HCT116 (cell line): ENCODE results near the gene PFKFB3. TPM values are rescaled to one million over a fixed set of nuclear protein-coding genes. Genes with fewer than 3 reads are reported as not detected.

Experiments used
- ATAC-seq: fragments of 200-7000 bp; cut with Tn5 transposase; 2 replicates; pipeline ENCODE4 v1.9.1; 2020; ENCODE audit warnings: mild to moderate bottlenecking, moderate library complexity
- BruUV-seq: library from RNA; stranded (reverse); fragments of 400-500 nt; replicated peaks from 2 replicates; lab custom pipeline; 2021; lab: Mats Ljungman, UMichigan
- CTCF ChIA-PET: fragments of 300-600 bp; sonication (Branson Sonifier 250); formaldehyde crosslinking; loops from one replicate; lab custom pipeline; 2021; ENCODE audit warnings: antibody characterized with exemption; lab: Charles Lee
- POLR2A ChIA-PET: fragments of 300-600, 350-600 bp; sonication (Branson Sonifier 250); formaldehyde crosslinking; loops from one replicate; lab custom pipeline; 2021; ENCODE audit warnings: antibody characterized with exemption; lab: Charles Lee
- RAD21 ChIA-PET, 2 experiments: fragments of 300-600 bp; sonication (Branson Sonifier 250); formaldehyde crosslinking; loops; one replicate each; lab custom pipeline; 2023; ENCODE audit warnings: low total read pairs in 2 of 2; ENCODE audit not compliant: uncharacterized antibody in 2 of 2, unreplicated experiment in 2 of 2, low non-redundant PET in 1 of 2; lab: Charles Lee
- DNase-seq: peaks from one replicate; pipeline ENCODE4 v3.0.0-alpha.2; 2010; ENCODE audit warnings: low read depth, low spot score
- H2AFZ ChIP-seq: fragments of 200-600 bp; shearing (Covaris generic), sonication (generic); 2 replicates; pipeline ENCODE4 v1.6.1; 2017; ENCODE audit warnings: low read depth, mixed run types, mixed read lengths, antibody characterized with exemption, low read length; ENCODE audit not compliant: poor library complexity, severe bottlenecking
- H3K27ac ChIP-seq: 2 replicates; pipeline ENCODE4 v1.5.1; 2012; ENCODE audit warnings: low read depth, low read length
- H3K27me3 ChIP-seq: fragments of 200-600 bp; sonication (generic); 2 replicates; pipeline ENCODE4 v1.6.1; 2016; ENCODE audit warnings: mixed run types, low read length, mixed read lengths; ENCODE audit not compliant: insufficient read depth
- H3K36me3 ChIP-seq, 2 experiments: fragments of 200-500 bp in 1 of 2; fragments of 200-600 bp in 1 of 2; sonication (Bioruptor generic) in 1 of 2; sonication (generic) in 1 of 2; 2 replicates each; pipeline versions ENCODE4 v1.5.1 to v1.6.1; 2014 to 2016; ENCODE audit warnings: low read length in 2 of 2, inconsistent platforms in 1 of 2, mixed read lengths in 1 of 2, mixed run types in 1 of 2; ENCODE audit not compliant: insufficient read depth in 2 of 2, control insufficient read depth in 1 of 2
- H3K4me1 ChIP-seq, 2 experiments: fragments of 200-600 bp in 1 of 2; sonication (generic) in 1 of 2; 2 replicates each; pipeline versions ENCODE4 v1.5.1 to v1.6.1; 2012 to 2017; ENCODE audit warnings: low read length in 2 of 2, inconsistent platforms in 1 of 2, mild to moderate bottlenecking in 1 of 2, mixed read lengths in 1 of 2, mixed run types in 1 of 2, moderate library complexity in 1 of 2; ENCODE audit not compliant: insufficient read depth in 2 of 2, control insufficient read depth in 1 of 2
- H3K4me2 ChIP-seq: fragments of 200-600 bp; sonication (generic); 2 replicates; pipeline ENCODE4 v1.6.1; 2017; ENCODE audit warnings: mixed run types, low read length, mixed read lengths
- H3K4me3 ChIP-seq, 2 experiments: fragments of 200-600 bp in 1 of 2; sonication (generic) in 1 of 2; replicated peaks in 1 of 2; 2 replicates each; pipeline ENCODE4 v1.5.1; 2011 to 2016; ENCODE audit warnings: low read length in 2 of 2, control low read depth in 1 of 2, low read depth in 1 of 2, mild to moderate bottlenecking in 1 of 2, mixed read lengths in 1 of 2, mixed run types in 1 of 2
- H3K79me2 ChIP-seq: fragments of 200-600 bp; sonication (generic); 2 replicates; pipeline ENCODE4 v1.6.1; 2017; ENCODE audit warnings: mild to moderate bottlenecking, mixed run types, low read length, moderate library complexity, mixed read lengths; ENCODE audit not compliant: insufficient read depth
- H3K9ac ChIP-seq: fragments of 200-600 bp; sonication (generic); 2 replicates; pipeline ENCODE4 v1.6.1; 2016; ENCODE audit warnings: low read length, mixed read lengths
- H3K9me2 ChIP-seq: fragments of 200-600 bp; sonication (generic), shearing (Covaris generic); 2 replicates; pipeline ENCODE4 v1.6.1; 2017; ENCODE audit warnings: mixed run types, mild to moderate bottlenecking, moderate library complexity; ENCODE audit not compliant: insufficient read depth
- H3K9me3 ChIP-seq, 2 experiments: fragments of 200-500 bp in 1 of 2; fragments of 200-600 bp in 1 of 2; sonication (Bioruptor generic) in 1 of 2; sonication (generic) in 1 of 2; 2 replicates each; pipeline ENCODE4 v1.6.1; 2014 to 2017; ENCODE audit warnings: low read length in 2 of 2, mixed read lengths in 2 of 2, inconsistent platforms in 1 of 2, low read depth in 1 of 2, mild to moderate bottlenecking in 1 of 2, mixed run types in 1 of 2, moderate library complexity in 1 of 2; ENCODE audit not compliant: control insufficient read depth in 1 of 2, insufficient read depth in 1 of 2
- H4K20me1 ChIP-seq: fragments of 200-600 bp; sonication (generic), shearing (Covaris generic); 2 replicates; pipeline ENCODE4 v1.6.1; 2017; ENCODE audit warnings: mixed run types, mild to moderate bottlenecking, moderate library complexity; ENCODE audit not compliant: insufficient read depth
- CBX3 ChIP-seq: IDR thresholded peaks from 2 replicates; pipeline ENCODE4 v1.6.1; 2012; ENCODE audit warnings: low read depth
- FOSL1 ChIP-seq: IDR thresholded peaks from 2 replicates; pipeline ENCODE4 v1.6.1; 2012; ENCODE audit warnings: low read depth
- JUND ChIP-seq: IDR thresholded peaks from 2 replicates; pipeline ENCODE4 v1.6.1; 2012
- POLR2AphosphoS5 ChIP-seq: IDR thresholded peaks from 2 replicates; pipeline ENCODE4 v1.6.1; 2011; ENCODE audit warnings: mild to moderate bottlenecking, low read depth, low read length, moderate library complexity
- RAD21 ChIP-seq: IDR thresholded peaks from 2 replicates; pipeline ENCODE4 v1.6.1; 2012; ENCODE audit warnings: low read depth, mild to moderate bottlenecking
- SIN3A ChIP-seq: IDR thresholded peaks from 2 replicates; pipeline ENCODE4 v1.6.1; 2012; ENCODE audit warnings: low read depth
- TCF7L2 ChIP-seq: IDR thresholded peaks from 2 replicates; pipeline ENCODE4 v1.7.0; 2011; ENCODE audit warnings: borderline replicate concordance, inconsistent platforms; ENCODE audit not compliant: insufficient read depth, insufficient read length; ENCODE audit errors: extremely low read depth
- YY1 ChIP-seq: IDR thresholded peaks from 2 replicates; pipeline ENCODE4 v1.6.1; 2011; ENCODE audit warnings: low read length, low read depth, moderate library complexity, mild to moderate bottlenecking; ENCODE audit not compliant: insufficient replicate concordance; ENCODE audit errors: extremely low read depth
- ZFX ChIP-seq: fragments of 450-650 bp; IDR thresholded peaks from 2 replicates; pipeline ENCODE4 v1.6.1; 2017
- ZNF274 ChIP-seq: fragments of 200-500 bp; sonication (Bioruptor generic); IDR thresholded peaks from 2 replicates; pipeline ENCODE4 v1.6.1; 2014; ENCODE audit warnings: mild to moderate bottlenecking, low read depth, low read length, inconsistent platforms
- intact Hi-C: fragments of 100-400 bp; cut with micrococcal nuclease; formaldehyde crosslinking; loops from 2 replicates; pipeline ENCODE4 v1.10.0; 2022
- total RNA-seq: library from RNA; stranded (reverse); gene quantifications from one replicate; pipeline ENCODE4 v1.2.1, GENCODE V29; 2021; ENCODE audit not compliant: unreplicated experiment
- TF ChIP-seq, protein P1 (sequence below): IDR thresholded peaks from 2 replicates; pipeline ENCODE4 v1.6.1; 2012; ENCODE audit warnings: low read depth

Gene PFKFB3
- total RNA-seq, 1 experiment from 2014 or later, result 50.8 TPM

DNA sequence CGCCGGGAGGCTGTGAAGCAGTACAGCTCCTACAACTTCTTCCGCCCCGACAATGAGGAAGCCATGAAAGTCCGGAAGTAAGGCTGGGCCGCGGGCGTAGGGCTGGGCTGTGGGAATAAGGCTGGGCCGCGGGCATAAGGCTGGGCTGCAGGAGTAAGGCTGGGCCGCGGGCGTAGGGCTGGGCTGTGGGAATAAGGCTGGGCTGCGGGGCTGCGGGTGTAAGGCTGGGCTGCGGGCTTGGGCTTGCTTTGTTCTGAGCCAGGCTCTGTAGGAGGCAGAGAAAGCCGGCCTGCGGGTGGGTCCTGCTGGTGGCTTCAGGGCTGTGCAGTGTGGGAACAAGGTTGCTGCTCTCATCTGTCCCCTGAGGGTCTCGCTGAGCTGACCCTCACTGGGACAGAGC is 12.5 kb downstream of the PFKFB3 start:
- H3K36me3 ChIP-seq, result peaks cover 18% of the 10 kb centered on the region in 2 experiments; a peak in 3 of 4 replicates
- no peak overlapping the region for H3K4me3 ChIP-seq
- H3K9me3 ChIP-seq, result no peaks in the 10 kb centered on the region
- no peak for ATAC-seq
- no peaks in the 10 kb centered on the region for H4K20me1 ChIP-seq
- H3K4me1 ChIP-seq, result no peaks in the 10 kb centered on the region
- H3K9ac ChIP-seq, result no peak overlapping the region
- H3K9me2 ChIP-seq, result no peaks in the 10 kb centered on the region
- no peak for DNase-seq
- no TSS peak for BruUV-seq
- RAD21 ChIA-PET, result no interaction called here
- no peak overlapping the region for H3K4me2 ChIP-seq
- no peaks in the 10 kb centered on the region for H3K27me3 ChIP-seq
- CTCF ChIA-PET, result no interaction called here
- H2AFZ ChIP-seq, result no peak overlapping the region
- H3K27ac ChIP-seq, result no peak overlapping the region
- TF ChIP-seq, protein P1, sequence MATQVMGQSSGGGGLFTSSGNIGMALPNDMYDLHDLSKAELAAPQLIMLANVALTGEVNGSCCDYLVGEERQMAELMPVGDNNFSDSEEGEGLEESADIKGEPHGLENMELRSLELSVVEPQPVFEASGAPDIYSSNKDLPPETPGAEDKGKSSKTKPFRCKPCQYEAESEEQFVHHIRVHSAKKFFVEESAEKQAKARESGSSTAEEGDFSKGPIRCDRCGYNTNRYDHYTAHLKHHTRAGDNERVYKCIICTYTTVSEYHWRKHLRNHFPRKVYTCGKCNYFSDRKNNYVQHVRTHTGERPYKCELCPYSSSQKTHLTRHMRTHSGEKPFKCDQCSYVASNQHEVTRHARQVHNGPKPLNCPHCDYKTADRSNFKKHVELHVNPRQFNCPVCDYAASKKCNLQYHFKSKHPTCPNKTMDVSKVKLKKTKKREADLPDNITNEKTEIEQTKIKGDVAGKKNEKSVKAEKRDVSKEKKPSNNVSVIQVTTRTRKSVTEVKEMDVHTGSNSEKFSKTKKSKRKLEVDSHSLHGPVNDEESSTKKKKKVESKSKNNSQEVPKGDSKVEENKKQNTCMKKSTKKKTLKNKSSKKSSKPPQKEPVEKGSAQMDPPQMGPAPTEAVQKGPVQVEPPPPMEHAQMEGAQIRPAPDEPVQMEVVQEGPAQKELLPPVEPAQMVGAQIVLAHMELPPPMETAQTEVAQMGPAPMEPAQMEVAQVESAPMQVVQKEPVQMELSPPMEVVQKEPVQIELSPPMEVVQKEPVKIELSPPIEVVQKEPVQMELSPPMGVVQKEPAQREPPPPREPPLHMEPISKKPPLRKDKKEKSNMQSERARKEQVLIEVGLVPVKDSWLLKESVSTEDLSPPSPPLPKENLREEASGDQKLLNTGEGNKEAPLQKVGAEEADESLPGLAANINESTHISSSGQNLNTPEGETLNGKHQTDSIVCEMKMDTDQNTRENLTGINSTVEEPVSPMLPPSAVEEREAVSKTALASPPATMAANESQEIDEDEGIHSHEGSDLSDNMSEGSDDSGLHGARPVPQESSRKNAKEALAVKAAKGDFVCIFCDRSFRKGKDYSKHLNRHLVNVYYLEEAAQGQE, result no peak
- TF ChIP-seq JUND (no peak), CBX3 (no peak), ZNF274 (no peak), YY1 (no peak), TCF7L2 (no peak), FOSL1 (no peak), SIN3A (no peak), RAD21 (no peak), POLR2AphosphoS5 (no peak), ZFX (no peak)
- peaks cover 22% of the 10 kb centered on the region for H3K79me2 ChIP-seq
- POLR2A ChIA-PET, result no interaction called here
- intact Hi-C loops, result no loop called here
